Activated T-cell treated with anti-CD3 and anti-CD28 coated beads for 48 hours (primary cell): Measurements from ENCODE around the gene KRTAP22-2.

Experiments used
- DNase-seq: peaks from one replicate; pipeline ENCODE4 v3.0.0-alpha.2; 2020; ENCODE audit warnings: low read depth

Gene KRTAP22-2

GRCh38 chr21:30590297-30590696, at the start of gene KRTAP22-2:
KRTAP22-2 (minus strand) TSS chr21:30590397.
- no peak for DNase-seq

- DNase-seq, result no peak
Measured at GRCh38 chr21:30638686-30639085, 48.5 kb upstream of the KRTAP22-2 start.

- no peak for DNase-seq
Measured at GRCh38 chr21:30634906-30635305, 44.7 kb upstream of the KRTAP22-2 start, which contains the start of gene KRTAP20-2. KRTAP20-2 (plus strand) TSS chr21:30635206; CDS start chr21:30635264, 58 bp downstream.

GRCh38 chr21:30629200-30629599, 39.0 kb upstream of the KRTAP22-2 start:
- no peak for DNase-seq

GRCh38 chr21:30628109-30628508, 37.9 kb upstream of the KRTAP22-2 start:
- no peak for DNase-seq

GRCh38 chr21:30625449-30626165, 35.4 kb upstream of the KRTAP22-2 start:
- DNase-seq, result no peak

- no peak for DNase-seq
Measured at GRCh38 chr21:30623362-30623761, 33.2 kb upstream of the KRTAP22-2 start.

GRCh38 chr21:30620522-30620921, 30.3 kb upstream of the KRTAP22-2 start, which contains the start of gene KRTAP20-4:
KRTAP20-4 (plus strand) TSS chr21:30620627.
- DNase-seq, result no peak

- no peak for DNase-seq
Measured at GRCh38 chr21:30620080-30620479, 29.9 kb upstream of the KRTAP22-2 start.

- DNase-seq, result no peak
Measured at GRCh38 chr21:30616125-30616524, 25.9 kb upstream of the KRTAP22-2 start, which contains the start of gene KRTAP20-1. KRTAP20-1 (plus strand) TSS chr21:30616425; CDS start chr21:30616455, 30 bp downstream.

GRCh38 chr21:30615199-30615598, 25.0 kb upstream of the KRTAP22-2 start:
- DNase-seq, result no peak

- no peak for DNase-seq
Measured at GRCh38 chr21:30613836-30614235, 23.6 kb upstream of the KRTAP22-2 start, which contains the start of gene KRTAP6-1. KRTAP6-1 (minus strand) TSS chr21:30613930; CDS start chr21:30613904, 26 bp downstream.

- DNase-seq, result no peak
Measured at GRCh38 chr21:30612132-30612531, 21.9 kb upstream of the KRTAP22-2 start.

- DNase-seq, result no peak
Measured at GRCh38 chr21:30605968-30606367, 15.8 kb upstream of the KRTAP22-2 start.

- DNase-seq, result no peak
Measured at GRCh38 chr21:30600787-30601186, 10.6 kb upstream of the KRTAP22-2 start, which contains the start of gene KRTAP22-1. KRTAP22-1 (plus strand) TSS chr21:30601087.

- DNase-seq, result no peak
Measured at GRCh38 chr21:30598802-30599201, 8.6 kb upstream of the KRTAP22-2 start, which contains the start of gene KRTAP6-2. KRTAP6-2 (minus strand) TSS chr21:30598902; CDS start chr21:30598874, 28 bp downstream.

- DNase-seq, result no peak
Measured at GRCh38 chr21:30592140-30592539, 1.9 kb upstream of the KRTAP22-2 start, which contains the start of gene KRTAP6-3. KRTAP6-3 (plus strand) TSS chr21:30592440; CDS start chr21:30592446, 6 bp downstream.

- DNase-seq, result no peak
Measured at GRCh38 chr21:30582870-30583269, 7.3 kb downstream of the KRTAP22-2 start.

GRCh38 chr21:30580132-30580531, 10.1 kb downstream of the KRTAP22-2 start:
- DNase-seq, result no peak

- no peak for DNase-seq
Measured at GRCh38 chr21:30579346-30579745, 10.9 kb downstream of the KRTAP22-2 start.

GRCh38 chr21:30577766-30578165, 12.4 kb downstream of the KRTAP22-2 start:
- no peak for DNase-seq

- DNase-seq, result no peak
Measured at GRCh38 chr21:30567617-30568016, 22.6 kb downstream of the KRTAP22-2 start.

GRCh38 chr21:30563630-30564029, 26.6 kb downstream of the KRTAP22-2 start:
- DNase-seq, result no peak
